Measurements from ENCODE around the gene ATP6V0E2.
"Not testable (repeated sequence)": the region's sequence is repeated elsewhere in the genome, so short reads cannot be mapped to it uniquely, and the experiment has no call there.

ATP6V0E2 gene

GRCh38 chr7:149926414-149926813, 52.6 kb downstream of the ATP6V0E2 start:
- not testable (repeated sequence) for DNase-seq (ENCODE audit: low read depth in 3 of 3, low spot score in 1 of 3)
